Stimulated activated CD4-positive, alpha-beta T cell treated with anti-CD3 and anti-CD28 coated beads, Interleukin-4, amount 100 ng/mL, for 4 hours (primary cell): ENCODE data around the gene SPATA3.
"Not testable (repeated sequence)": the region's sequence is repeated elsewhere in the genome, so short reads cannot be mapped to it uniquely, and the experiment has no call there.

Experiments
- DNase-seq, 2 experiments: peaks; one replicate each; pipeline ENCODE4 v3.0.0-alpha.2; 2020

The SPATA3 gene

DNA sequence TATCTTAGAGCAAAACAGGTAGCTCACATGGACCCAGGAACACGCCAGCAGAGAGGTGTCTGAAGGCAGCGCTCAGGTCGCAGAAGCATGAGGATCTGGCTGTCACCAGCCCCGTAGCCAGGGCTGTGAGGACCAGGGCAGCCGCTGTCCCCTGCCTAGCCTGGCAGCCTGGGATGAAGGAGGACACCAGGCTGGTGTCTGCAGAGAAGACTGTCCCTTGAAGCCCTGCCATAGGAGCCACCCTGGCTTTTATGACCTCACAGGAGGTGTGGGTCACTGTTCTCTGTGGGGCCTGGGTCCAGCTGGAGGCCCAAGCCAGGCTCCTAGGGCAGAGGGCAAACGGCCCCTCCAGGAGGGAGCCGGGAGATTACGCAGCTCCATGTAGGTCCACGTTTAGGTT is at the start of gene SPATA3:
TSS of gene SPATA3 (plus strand) at position 301 of the 400 bp plus-strand sequence. CDS start 113 bp downstream, outside the sequence.
- no peak for DNase-seq

DNA sequence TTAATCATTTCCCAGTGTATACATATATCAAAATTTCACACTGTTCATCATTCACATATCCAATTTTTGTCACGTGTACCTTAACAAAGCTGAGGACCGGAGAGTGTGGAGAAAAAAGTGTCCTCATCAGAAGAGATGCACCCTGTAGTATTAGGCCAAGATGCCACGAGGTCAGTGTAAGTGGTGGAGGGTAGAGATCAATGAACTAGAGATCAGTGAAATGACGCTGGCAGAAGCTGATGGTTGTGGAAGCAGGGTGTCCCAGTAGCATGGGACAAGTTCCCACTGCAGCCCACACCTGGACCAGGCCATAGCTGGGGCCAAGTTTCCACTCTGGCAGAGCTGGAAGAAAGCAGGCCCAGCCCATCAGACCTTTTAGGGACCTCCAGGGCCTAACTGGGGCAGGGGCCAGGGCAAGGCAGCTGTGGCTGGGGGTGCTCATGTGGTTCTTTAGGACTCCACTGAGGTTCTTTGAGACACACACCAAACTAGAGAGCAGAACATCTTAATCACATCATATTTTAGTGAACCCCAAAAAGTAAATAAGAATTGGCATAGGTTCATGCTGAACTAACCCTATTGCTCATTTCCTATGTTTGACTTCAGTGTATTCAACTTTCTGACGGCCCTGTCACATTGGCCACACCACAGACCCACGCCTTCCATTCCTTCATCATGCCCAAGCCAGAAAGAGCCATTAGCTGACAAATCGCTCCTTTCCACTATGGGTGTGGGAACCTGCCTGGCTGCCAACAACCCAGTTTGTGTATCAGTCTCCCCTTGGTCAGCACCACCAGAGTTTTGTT is 49.3 kb upstream of the SPATA3 start:
- DNase-seq: no peak

DNA sequence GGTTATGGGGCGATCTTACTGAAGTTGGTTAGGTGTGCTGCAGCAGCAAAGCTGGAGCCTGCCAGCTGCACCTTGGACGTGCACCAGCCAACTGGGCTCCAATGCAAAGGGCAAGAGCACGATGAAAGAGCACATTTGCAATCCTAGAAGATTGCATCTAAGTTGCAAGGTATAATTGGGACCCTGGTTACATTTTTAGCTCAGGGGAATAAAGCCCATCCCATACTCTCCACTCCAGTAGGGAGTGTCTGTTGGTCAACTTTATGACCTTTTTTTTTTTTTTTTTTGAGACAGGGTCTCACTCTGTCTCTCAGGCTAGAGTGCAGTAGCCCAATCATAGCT is 48.7 kb upstream of the SPATA3 start:
- no peak for DNase-seq

DNA sequence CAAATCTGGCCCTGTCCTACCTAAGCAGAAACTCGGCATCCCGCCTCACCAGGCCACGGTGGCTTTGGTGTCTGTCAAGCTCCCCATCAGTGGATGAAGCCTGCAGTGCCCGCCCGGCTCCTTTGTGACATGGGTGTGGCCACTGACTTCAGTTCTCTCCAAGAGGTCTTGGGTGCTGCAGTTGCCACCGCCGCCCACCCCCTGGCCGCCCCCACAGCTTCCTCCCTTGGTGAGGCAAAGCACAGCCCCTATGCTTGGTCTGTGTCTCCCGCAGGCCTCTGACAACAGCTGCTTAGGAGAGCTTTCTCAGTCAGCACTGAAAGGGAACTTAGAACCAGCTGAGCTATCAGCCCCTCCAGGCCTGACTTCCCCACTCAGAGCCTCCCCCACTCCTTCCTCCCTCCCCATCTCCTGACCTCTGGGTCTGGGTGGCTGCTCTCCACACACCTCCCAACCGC is 48.0 kb upstream of the SPATA3 start:
- no peak for DNase-seq

DNA sequence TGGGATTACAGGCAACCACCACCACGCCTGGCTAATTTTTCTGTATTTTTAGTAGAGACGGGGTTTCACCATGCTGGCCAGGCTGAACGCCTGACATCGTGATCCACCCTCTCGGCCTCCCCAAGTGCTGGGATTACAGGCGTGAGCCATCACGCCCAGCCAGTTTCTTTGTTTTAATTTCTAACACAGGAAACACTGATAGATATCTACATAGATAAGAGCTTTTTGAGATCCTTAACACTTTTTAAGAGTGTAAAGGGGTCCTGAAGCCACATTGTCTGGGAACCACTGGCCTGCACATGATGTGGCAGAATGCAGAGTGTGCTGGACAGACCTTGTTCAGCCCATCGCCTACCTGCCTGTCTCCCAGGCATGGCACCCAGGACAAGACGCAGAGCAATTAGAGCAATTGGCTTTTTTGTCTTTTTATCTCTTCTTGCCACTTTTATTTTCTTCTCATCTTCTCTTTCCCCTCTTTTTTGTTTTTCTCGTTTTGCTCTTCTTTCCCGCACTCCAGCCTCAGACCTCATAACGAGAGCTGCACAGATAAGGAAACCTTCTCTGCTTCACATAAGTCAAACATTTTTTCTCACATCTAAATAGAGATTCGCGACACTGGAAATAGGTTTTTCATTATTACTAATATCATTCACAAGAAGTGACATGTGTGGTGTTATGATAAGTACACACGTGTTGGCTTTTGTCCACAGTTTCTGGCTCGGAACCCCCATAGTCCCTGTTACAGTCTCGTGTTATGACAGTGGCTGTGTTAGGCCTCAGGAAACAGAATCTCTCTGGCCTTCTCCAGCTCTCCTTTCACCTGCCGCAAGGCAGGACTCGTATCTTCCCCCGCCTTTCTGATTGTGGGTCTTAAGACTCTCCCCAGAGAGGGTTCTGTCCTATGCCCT is 45.7 kb upstream of the SPATA3 start:
- DNase-seq: no peak

DNA sequence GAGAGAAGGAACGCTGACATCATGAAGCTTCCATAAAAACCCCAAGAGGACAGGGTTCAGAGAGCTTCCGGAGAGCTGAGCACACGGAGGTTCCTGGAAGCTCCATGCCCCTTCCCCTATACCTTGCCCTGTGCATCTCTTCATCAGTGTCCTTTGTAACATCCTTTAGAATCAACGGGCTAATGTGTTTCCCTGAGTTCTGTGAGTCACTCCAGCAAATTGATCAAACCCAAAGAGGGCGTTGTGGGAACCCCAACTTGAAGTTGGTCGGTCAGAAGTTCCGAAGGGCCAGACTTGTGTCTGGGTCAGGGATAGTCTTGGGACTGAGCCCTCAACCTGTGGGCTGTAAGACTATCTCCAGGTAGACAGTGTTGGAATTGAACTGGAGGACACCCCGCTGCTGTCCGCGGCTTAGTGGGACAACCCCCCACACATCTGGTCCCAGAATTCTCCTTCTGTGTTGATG is 45.0 kb upstream of the SPATA3 start:
- no peak for DNase-seq

DNA sequence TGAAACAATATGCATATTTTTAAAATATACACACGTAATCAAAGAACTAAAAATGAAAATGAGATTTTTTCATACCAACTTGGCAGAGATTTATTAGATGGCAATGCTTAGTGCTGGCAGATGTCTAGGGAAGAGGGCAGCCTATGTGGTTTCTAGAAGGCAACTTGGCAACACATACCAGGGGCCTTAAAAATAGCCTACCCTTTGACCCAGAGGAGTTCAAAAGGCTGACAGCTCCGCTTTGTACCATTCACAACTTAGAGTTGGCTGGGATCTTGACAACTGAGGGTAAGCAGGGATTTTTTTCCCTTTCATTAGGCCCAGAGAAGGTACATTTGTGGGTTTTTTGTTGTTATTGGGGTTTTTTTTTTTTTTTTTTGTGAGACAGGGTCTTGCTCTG is 44.5 kb upstream of the SPATA3 start:
- no peak for DNase-seq

DNA sequence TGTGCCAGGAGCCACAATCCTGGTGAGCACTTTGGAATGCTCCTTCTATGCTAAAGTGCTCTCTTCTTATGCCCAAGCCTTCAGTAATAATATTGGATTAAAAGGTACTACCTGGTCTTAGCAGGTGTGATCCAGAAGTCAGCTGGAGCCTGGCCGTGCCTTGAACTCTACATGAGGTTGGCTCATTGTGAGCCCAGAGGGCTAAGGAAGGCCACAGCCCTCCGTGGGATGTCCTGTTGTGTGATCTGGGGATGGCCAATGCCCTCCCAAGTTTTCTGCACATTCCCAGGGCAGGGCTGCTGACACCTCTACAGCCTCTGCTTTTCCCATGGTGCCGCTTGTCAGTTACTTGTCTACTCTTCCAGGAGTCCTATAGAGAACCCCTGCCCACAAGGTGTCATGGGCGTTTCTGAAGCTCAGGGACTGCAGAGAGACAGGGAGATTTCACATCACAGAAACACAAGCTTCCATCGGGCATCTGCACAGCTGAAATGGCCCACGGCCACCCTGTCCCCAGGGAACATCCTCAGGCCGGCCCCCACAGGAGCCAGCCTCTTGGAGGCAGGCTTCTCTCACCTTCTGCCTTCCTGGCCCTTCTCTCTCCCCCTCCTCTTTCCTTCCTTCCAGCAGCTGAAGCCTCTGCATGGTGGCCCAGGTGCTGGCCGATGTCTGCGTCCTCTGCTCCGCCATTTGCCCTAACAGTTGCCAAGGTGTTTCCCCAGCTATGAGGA is 43.5 kb upstream of the SPATA3 start:
- DNase-seq: no peak

DNA sequence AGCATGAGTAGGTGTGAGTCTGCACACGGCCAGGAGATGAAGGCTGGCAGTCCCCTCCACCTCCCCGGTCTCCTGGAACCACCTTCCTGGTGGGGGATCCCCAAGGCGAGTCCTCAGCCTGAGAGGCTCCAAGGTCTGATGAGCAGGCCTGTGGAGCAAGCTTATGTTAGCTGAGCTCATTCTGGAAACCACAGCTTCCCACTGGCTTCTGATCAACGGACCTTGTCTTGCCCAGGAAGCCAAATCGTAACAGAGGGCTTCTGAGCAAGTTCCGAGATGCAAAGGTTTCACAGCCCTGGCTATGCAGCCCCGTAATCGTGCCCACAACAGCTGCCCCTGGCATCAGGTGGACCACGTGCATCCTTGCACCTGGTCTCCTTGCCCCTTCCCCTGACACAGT is 42.1 kb upstream of the SPATA3 start:
- DNase-seq: no peak

DNA sequence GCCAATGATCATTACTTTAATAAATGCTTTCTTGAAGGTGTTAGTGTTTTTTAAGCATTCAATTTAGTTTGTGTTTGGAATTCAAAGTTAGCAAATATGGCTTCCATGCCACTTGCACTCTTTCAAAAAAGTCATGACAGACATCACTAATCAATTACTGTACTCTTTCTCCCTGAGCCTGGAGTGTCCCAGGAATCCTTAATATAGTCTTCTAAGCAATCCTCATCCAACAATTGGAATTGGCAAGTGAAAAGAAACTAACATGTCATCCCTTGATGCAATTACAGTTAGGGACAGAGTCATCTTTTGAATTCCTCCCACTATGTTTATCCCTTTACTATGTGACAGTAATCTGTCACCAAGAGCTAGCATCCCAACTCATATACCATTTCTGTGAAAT is 41.2 kb upstream of the SPATA3 start:
- no peak for DNase-seq

DNA sequence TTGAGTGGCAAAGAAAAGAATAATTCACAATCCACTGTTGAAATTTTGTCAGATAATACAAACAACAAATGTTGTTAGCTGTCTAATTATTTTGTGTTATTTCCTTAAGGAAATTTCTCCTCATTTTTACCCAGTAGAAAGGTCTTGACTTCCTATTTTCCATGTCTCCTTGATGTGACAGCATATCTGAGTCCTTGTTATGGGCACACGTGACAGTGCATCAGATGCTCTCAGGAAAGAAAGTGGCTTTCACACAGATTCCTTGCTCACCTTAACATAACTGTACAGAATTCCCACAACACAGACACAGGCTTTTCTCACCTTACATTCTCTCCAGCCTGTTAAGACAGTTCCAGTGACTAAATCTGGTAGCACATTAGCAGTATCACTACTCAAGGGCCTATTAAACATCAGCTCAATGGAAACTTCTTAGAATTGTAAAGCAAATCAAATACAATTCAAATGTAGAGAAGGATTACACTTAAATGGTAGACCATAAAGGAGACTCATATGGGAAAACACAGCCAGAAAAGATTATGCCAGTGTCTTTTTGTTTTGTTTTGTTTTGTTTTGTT is 40.7 kb upstream of the SPATA3 start:
- DNase-seq: no peak

DNA sequence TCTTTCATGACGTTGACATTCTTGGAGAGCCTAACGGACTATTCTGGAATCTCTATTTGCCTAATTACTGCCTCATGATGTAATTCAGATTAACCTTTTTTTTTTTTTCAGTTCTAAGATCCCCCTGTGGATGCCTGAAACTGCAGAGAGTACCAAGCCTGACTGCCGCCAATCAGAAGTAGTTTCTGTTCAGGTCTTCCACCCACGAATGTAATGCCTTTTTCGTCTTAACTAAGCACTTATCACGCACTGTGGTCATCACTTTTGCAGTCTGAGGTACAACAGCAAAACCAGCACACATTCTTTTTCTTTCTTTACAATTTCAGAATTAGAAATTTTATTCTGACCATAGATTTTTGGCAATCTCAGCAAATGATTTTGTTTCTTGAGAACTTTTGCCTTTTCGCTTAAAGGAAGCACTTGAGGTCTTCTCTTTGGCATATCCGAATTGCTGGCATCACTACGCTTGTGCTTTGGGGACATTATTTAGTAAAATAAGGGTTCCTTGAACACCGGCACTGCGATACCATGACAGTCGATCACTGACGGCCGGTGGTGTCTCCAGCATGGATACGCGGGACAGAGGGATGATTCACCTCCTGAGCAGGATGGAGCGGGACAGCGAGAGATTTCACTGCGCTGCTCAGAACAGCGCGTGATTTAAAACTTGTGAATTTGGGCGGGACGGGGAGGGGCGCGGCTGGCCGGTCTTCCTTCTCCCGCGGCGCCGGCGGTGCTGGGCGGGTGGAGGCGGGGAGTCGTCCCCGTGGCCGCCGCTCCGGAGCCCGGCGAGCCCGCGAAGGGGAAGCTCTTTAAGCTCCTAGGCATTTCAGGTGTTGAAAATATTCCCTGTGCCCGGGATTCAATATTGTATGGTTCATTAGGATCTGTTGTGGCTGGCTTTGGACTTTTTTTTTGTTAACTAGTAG is 38.8 kb upstream of the SPATA3 start:
- DNase-seq: peak in 1 of 2 experiments; percentile 23

DNA sequence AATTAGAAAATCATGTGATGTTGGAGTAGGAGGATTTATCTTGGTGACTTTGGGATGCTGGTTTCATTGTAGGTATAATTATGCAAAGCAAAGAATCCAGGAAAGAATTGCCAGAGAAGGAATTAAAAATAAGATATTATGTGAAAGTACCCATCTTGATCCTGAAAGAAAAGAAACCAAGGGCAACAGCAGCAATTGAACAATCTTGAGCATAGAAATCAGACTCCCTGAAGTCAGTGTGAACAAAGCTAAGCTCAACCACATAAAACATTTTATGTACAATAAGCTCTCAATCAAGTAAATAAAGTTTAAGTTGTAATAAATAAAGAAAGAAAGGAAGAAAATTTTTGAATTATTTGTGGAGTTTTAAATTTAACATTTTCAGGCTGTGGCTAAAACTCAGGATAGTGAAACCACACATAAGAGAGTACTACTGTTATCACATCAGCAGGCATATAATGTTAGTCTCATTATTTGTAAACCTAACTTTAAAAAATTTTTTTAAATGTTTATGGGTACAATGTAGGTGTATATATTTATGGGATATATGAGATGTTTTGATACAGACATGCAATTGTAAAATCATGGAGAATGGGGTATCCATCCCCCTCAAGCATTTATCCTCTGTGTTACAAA is 38.0 kb upstream of the SPATA3 start:
- no peak for DNase-seq

DNA sequence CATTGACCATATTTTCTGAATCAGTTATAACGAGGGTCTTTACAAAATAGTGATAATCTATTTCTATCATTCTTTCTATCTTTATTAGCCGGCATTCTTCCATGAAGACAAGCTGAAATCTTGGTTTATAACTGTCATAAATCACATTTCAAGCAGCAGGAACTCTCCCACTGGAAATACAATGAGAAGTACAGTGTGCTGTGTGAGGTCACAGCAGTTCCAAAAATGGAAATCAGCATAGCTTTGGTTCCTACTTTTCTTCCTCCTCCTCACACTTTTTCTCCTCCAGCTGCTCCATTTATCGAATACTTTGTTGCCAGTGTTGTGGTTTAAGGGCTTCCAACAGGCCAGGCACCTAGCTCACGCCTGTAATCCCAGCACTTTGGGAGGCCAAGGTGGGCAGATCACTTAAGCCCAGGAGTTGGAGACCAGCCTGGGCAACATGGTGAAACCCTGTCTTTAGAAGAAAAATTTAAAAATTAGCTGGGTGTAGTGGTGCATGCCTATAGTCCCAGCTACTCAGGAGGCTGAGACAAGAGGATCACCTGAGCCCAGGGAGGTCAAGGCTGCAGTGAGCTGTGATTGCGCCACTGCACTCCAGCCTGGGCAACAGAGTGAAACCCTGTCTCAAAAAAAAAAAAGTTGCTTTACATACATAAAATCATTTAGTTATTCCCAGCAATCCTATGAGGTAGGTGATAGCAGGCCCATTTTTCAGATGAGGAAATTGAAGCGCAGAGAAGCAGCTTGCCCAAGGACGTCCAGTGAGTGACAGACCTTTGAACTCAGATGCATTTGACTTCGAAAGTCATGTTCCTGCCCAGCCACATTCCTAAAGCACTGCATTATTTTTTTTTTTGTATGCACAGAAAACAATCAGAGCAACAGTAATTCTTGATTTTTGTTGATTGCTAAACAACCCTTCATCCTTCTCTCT is 36.8 kb upstream of the SPATA3 start:
- no peak for DNase-seq

DNA sequence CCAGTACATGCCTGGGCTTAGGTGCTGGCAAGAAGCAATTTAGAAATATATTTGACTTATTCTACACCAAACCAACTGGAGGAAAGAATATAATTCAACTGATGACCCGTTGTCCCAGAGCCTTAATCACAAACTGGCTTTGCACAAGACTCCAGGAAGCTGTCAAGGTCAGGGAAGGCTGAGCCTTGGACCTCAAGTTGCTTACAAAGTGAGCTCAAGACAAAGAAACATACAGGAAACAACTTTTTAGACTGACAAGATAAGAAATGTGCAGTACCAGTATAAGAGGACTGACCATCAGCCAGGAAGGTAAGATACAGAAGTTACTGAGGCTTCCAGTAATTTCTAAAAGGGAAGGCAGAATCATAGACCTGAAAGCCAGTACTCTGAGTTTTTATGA is 35.9 kb upstream of the SPATA3 start:
- no peak for DNase-seq

DNA sequence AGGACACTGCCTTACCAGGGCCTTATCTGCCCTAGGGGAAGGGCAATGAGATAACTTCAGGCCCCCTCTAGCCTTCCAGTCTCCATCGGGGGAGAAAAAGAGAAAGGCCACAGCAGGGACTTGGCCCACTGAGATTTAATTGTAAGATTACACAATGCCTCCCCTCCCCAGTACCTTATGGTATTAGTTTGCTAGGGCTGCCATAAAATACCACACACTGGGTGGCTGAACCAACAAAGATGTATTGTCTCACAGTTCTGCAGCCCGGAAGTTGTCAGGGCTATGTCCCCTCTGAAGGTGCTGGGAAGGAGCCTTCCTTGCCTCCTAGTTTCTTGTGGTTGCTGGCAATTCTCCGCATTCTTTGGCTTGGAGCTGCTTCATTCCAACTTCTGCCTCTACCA is 34.8 kb upstream of the SPATA3 start:
- no peak for DNase-seq

DNA sequence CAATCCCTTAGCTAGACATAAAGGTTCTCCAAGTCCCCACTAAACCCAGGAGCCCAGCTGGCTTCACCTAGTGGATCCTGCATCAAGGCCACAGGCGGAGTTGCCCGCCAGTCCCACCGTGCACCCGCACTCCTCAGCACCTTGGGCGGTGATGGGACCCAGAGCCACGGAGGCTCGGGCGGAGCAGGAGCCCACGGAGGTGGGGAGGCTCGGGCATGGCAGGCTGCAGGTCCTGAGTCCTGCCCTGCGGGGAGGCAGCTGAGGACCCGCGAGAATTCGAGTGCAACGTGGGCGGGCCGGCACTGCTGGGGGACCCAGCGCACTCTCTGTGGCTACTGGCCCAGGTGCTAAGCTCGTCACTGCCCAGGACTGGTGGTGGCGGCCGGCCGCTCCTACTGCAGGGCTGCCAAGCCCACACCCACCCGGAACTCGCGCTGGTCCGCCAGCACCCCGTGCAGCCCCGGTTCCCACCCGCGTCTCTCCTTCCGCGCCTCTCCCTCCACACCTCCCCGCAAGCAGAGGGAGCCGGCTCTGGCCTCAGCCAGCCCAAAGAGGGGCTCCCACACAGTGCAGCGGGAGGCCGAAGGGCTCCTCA is 31.7 kb upstream of the SPATA3 start:
- DNase-seq: no peak

DNA sequence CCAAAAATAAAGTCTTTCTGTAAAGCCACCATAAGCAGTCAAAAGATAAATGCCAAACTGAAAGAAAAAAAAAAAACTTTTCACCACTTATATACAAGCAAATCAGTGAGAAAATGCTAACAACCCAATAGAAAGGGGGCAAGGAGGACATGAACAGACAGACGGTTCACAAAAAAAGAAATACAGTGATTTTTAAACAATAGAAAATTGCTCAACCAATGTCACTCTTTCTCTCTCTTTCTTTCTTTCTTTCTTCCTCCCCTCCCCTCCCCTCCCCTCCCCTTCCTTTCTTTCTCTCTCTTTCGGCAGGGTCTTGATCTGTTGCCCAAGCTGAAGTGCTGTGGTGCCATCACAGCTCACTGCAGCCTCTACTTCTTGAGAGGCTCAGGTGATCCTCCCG is 28.8 kb upstream of the SPATA3 start:
- no peak for DNase-seq

DNA sequence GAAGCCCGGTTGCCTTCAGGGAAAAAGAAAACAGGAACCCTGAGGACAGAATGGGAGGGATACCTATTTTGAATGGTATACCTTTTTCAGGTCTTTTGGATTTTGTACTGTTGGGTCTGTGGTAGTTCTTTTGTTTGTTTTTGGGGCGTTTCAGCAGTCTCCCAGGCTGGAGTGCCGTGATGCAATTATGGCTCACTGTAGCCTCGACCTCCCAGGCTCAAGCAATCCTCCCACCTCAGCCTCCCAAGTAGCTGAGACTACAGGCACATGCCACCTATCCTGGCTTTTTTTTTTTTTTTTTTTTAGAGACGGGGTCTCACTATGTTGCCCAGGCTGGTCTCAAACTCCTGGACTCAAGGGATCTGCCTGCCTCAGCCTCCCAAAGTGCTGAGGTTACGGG is 27.6 kb upstream of the SPATA3 start:
- DNase-seq: not testable (repeated sequence)
